Subcutaneous adipose tissue (tissue), 4 donors: Measurements from ENCODE around the gene NEURL1B. TPM values are rescaled to one million over a fixed set of nuclear protein-coding genes. Genes with fewer than 3 reads are reported as not detected.

Source experiments
- CTCF ChIP-seq: fragments of 450-650 bp; IDR thresholded peaks from one replicate; pipeline ENCODE4 v1.5.1; 2016; ENCODE audit warnings: low read depth, mild to moderate bottlenecking, control low read depth, antibody characterized with exemption, moderate library complexity
- total RNA-seq, 4 donors: library from RNA; depleted of rRNA; stranded (reverse); fragments of >200 nt; gene quantifications; one replicate each; pipeline ENCODE4 v1.1.0, GENCODE V29; 2016

The NEURL1B gene
- total RNA-seq, result 10 to 100 TPM in 3 of 4 donors, 1 to 10 TPM in 1; 4.9 to 38.4 (median 13.0) TPM

GRCh38 chr5:172640822-172641358 lies at the start of gene NEURL1B:
NEURL1B (plus strand) TSS chr5:172641263; CDS start chr5:172641407, 144 bp downstream.
- TF ChIP-seq CTCF, result no peak

GRCh38 chr5:172591636-172592035 lies 49.4 kb upstream of the NEURL1B start:
- no peak for TF ChIP-seq CTCF

- TF ChIP-seq CTCF, result no peak
Measured at GRCh38 chr5:172592881-172593280, 48.2 kb upstream of the NEURL1B start.

- TF ChIP-seq CTCF, result no peak
Measured at GRCh38 chr5:172593306-172593705, 47.8 kb upstream of the NEURL1B start.

GRCh38 chr5:172593721-172594235 lies 47.3 kb upstream of the NEURL1B start:
- TF ChIP-seq CTCF, result no peak

GRCh38 chr5:172594431-172594830 lies 46.6 kb upstream of the NEURL1B start:
- no peak for TF ChIP-seq CTCF

GRCh38 chr5:172594867-172595466 lies 46.1 kb upstream of the NEURL1B start:
- TF ChIP-seq CTCF, result no peak
